HCT116 (cell line): ENCODE data around the gene FSD1.

Source experiments
- CTCF ChIP-seq, 3 experiments: fragments of 200-600 bp in 1 of 3; sonication (generic) in 1 of 3; IDR thresholded peaks in 2 of 3; conservative IDR thresholded peaks in 1 of 3; 2 replicates each; pipeline ENCODE4 v1.5.1; 2012 to 2017; ENCODE audit warnings: low read depth in 2 of 3, low read length in 2 of 3, antibody characterized with exemption in 1 of 3, borderline replicate concordance in 1 of 3, control low read depth in 1 of 3, mild to moderate bottlenecking in 1 of 3, mixed read lengths in 1 of 3, mixed run types in 1 of 3, moderate library complexity in 1 of 3; ENCODE audit not compliant: insufficient read depth in 1 of 3
- EZH2 ChIP-seq: fragments of 200-600 bp; sonication (generic); IDR thresholded peaks from 2 replicates; pipeline ENCODE4 v1.6.1; 2017; ENCODE audit warnings: antibody characterized with exemption, mixed run types
- EZH2phosphoT487 ChIP-seq: fragments of 200-600 bp; IDR thresholded peaks from 2 replicates; pipeline ENCODE4 v1.6.1; 2018; ENCODE audit warnings: antibody characterized with exemption, borderline replicate concordance
- JUND ChIP-seq: IDR thresholded peaks from 2 replicates; pipeline ENCODE4 v1.6.1; 2012
- POLR2AphosphoS5 ChIP-seq: IDR thresholded peaks from 2 replicates; pipeline ENCODE4 v1.6.1; 2011; ENCODE audit warnings: mild to moderate bottlenecking, low read depth, low read length, moderate library complexity
- RAD21 ChIP-seq: IDR thresholded peaks from 2 replicates; pipeline ENCODE4 v1.6.1; 2012; ENCODE audit warnings: low read depth, mild to moderate bottlenecking
- REST ChIP-seq: IDR thresholded peaks from 2 replicates; pipeline ENCODE4 v1.6.1; 2012; ENCODE audit warnings: low read depth
- SIN3A ChIP-seq: IDR thresholded peaks from 2 replicates; pipeline ENCODE4 v1.6.1; 2012; ENCODE audit warnings: low read depth
- YY1 ChIP-seq: IDR thresholded peaks from 2 replicates; pipeline ENCODE4 v1.6.1; 2011; ENCODE audit warnings: low read length, low read depth, moderate library complexity, mild to moderate bottlenecking; ENCODE audit not compliant: insufficient replicate concordance; ENCODE audit errors: extremely low read depth
- ZNF274 ChIP-seq: fragments of 200-500 bp; sonication (Bioruptor generic); IDR thresholded peaks from 2 replicates; pipeline ENCODE4 v1.6.1; 2014; ENCODE audit warnings: mild to moderate bottlenecking, low read depth, low read length, inconsistent platforms

GRCh38 chr19:4342314-4342614 lies 37.9 kb downstream of the FSD1 start:
- no peak for TF ChIP-seq JUND
- no peak for TF ChIP-seq EZH2
- no peak for TF ChIP-seq CTCF (IDR thresholded peaks at IDR 0.05 in 2 of 3, conservative IDR thresholded peaks at IDR 0.05 in 1 of 3; ENCODE audit: borderline replicate concordance in 1 of 3, insufficient read depth in 1 of 3, low read depth in 2 of 3, low read length in 2 of 3)
- TF ChIP-seq REST, result no peak
- no peak for TF ChIP-seq SIN3A
- TF ChIP-seq EZH2phosphoT487, result no peak
- no peak for TF ChIP-seq YY1
- TF ChIP-seq POLR2AphosphoS5, result no peak
- no peak for TF ChIP-seq RAD21
- TF ChIP-seq ZNF274, result no peak
